ENCODE results near the gene TMEM163. TPM values are rescaled to one million over a fixed set of nuclear protein-coding genes. Genes with fewer than 3 reads are reported as not detected.
A peak's percentile ranks its signal among the peaks of the same experiment; 100 is the strongest.

The TMEM163 gene
- total RNA-seq, 1 experiment from 2014 or later: 2.5 TPM

DNA sequence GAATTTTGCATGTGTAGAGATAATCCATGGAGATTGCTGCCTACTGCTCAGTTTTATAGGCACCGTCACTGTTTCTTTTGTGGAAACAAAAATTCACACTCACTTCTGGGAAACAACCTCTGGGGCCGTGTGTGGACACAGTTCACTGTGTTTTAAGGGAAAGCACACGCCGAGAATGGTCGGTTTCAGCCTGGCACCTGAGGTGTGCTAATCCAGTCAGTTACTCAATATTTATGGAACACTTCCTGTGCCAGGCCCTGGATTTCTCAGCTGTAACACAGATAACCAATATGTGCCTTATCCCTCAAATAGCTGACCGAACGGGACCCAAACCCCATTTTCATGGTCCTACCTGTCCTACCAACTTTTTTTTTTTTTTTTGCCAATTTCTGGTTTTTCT is 285.3 kb downstream of the TMEM163 start:
- H3K36me3 Mint-ChIP-seq (ENCODE audit: insufficient read depth, unreplicated experiment): peaks cover 14% of the 10 kb centered on the region
- TF ChIP-seq, protein P1, sequence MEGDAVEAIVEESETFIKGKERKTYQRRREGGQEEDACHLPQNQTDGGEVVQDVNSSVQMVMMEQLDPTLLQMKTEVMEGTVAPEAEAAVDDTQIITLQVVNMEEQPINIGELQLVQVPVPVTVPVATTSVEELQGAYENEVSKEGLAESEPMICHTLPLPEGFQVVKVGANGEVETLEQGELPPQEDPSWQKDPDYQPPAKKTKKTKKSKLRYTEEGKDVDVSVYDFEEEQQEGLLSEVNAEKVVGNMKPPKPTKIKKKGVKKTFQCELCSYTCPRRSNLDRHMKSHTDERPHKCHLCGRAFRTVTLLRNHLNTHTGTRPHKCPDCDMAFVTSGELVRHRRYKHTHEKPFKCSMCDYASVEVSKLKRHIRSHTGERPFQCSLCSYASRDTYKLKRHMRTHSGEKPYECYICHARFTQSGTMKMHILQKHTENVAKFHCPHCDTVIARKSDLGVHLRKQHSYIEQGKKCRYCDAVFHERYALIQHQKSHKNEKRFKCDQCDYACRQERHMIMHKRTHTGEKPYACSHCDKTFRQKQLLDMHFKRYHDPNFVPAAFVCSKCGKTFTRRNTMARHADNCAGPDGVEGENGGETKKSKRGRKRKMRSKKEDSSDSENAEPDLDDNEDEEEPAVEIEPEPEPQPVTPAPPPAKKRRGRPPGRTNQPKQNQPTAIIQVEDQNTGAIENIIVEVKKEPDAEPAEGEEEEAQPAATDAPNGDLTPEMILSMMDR (IDR thresholded peaks at IDR 0.05; ENCODE audit: unreplicated experiment): no peak
- peak overlapping the region; percentile 89 for H3K27ac Mint-ChIP-seq (ENCODE audit: unreplicated experiment)
- no peaks in the 10 kb centered on the region for H3K9me3 Mint-ChIP-seq (ENCODE audit: low read depth, unreplicated experiment)
- peak overlapping the region; percentile 20 for H3K4me3 Mint-ChIP-seq (ENCODE audit: low read depth, unreplicated experiment)
- intact Hi-C loops (cut with micrococcal nuclease; ENCODE audit: unreplicated experiment): loop anchor here (5.0 kb wide), 1 partner anchor 316 kb away; no protein-coding TSS in a partner anchor
- no peaks in the 10 kb centered on the region for H3K27me3 Mint-ChIP-seq (ENCODE audit: unreplicated experiment)
- no TSS peak for BruUV-seq (replicated peaks)
- H3K4me1 Mint-ChIP-seq (ENCODE audit: low read depth, unreplicated experiment): peaks cover 51% of the 10 kb centered on the region
- DNase-seq: peak; percentile 10
- CTCF ChIA-PET: no interaction called here

DNA sequence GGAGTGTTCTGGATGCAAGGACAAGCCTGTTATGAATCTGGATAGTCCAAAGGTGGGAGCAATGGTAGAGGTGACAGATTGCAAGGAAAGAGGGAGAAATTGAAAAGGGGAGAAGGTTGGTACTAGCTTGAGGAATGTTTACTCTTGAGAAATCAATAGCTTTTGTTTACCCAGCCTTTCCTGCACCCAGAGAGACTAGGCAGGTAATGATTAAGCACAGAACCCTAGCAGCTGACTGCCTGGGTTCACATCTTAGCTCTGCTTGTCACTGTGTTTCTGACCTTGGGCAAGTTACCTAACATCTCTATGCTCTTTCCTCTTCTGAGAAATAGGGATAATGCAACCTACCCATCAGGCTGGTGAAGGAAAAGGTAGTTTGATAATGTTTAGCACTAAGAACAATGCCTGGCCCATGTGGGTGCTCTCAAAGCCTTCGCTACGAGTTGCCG is 286.3 kb downstream of the TMEM163 start:
- Mint-ChIP-seq H3K36me3 (ENCODE audit: insufficient read depth, unreplicated experiment) (peaks cover 8% of the 10 kb centered on the region), H3K4me3 (ENCODE audit: low read depth, unreplicated experiment) (peak overlapping the region; percentile 46), H3K27ac (ENCODE audit: unreplicated experiment) (peak overlapping the region; percentile 82), H3K9me3 (ENCODE audit: low read depth, unreplicated experiment) (no peaks in the 10 kb centered on the region), H3K4me1 (ENCODE audit: low read depth, unreplicated experiment) (peaks cover 51% of the 10 kb centered on the region), H3K27me3 (ENCODE audit: unreplicated experiment) (no peaks in the 10 kb centered on the region)
- TF ChIP-seq, protein P1 (IDR thresholded peaks at IDR 0.05; ENCODE audit: unreplicated experiment): no peak
- CTCF ChIA-PET: interaction anchor here (0.5 to 1.7 kb wide), 12 partner anchors 16 to 548 kb away, joined by 3 to 28 read pairs (median 4); no protein-coding TSS in a partner anchor
- BruUV-seq (replicated peaks): no TSS peak
- intact Hi-C loops (cut with micrococcal nuclease; ENCODE audit: unreplicated experiment): loop anchor here (1.0 to 5.0 kb wide), 2 partner anchors 20 to 315 kb away; no protein-coding TSS in a partner anchor
- DNase-seq: peak; percentile 66

GRCh38 chr2:134431838-134432434 is 286.9 kb downstream of the TMEM163 start:
- Mint-ChIP-seq H3K9me3 (ENCODE audit: low read depth, unreplicated experiment) (no peaks in the 10 kb centered on the region), H3K4me1 (ENCODE audit: low read depth, unreplicated experiment) (peaks cover 51% of the 10 kb centered on the region), H3K27me3 (ENCODE audit: unreplicated experiment) (no peaks in the 10 kb centered on the region), H3K27ac (ENCODE audit: unreplicated experiment) (peak overlapping the region; percentile 82), H3K36me3 (ENCODE audit: insufficient read depth, unreplicated experiment) (peaks cover 3% of the 10 kb centered on the region), H3K4me3 (ENCODE audit: low read depth, unreplicated experiment) (peak overlapping the region; percentile 46)
- TF ChIP-seq, protein P1 (IDR thresholded peaks at IDR 0.05; ENCODE audit: unreplicated experiment): no peak
- CTCF ChIA-PET: interaction anchor here (0.5 to 1.7 kb wide), 11 partner anchors 16 to 547 kb away, joined by 3 to 28 read pairs (median 3); no protein-coding TSS in a partner anchor
- BruUV-seq (replicated peaks): no TSS peak
- DNase-seq: no peak
- intact Hi-C loops (cut with micrococcal nuclease; ENCODE audit: unreplicated experiment): loop anchor here (1.0 to 5.0 kb wide), 2 partner anchors 20 to 315 kb away; no protein-coding TSS in a partner anchor

DNA sequence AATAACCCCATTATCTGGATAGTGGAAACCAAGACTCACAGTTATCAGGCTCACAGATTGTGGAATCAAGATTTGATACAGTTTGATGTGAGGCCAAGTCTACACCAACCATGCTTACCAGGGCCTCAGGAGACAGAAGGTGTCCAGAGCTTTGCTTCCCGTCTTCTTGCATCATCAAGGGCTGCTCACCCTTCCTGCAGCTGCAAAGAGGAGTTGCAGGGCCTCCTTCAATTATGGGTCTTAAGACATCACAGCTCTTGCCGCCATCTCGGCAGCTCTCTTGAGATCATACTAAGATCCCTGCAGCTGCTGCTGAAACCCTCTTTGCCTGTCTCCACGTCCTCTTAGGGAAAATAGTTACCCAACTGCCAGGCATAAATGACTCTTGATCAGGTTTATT is 288.9 kb downstream of the TMEM163 start:
- Mint-ChIP-seq H3K4me1 (ENCODE audit: low read depth, unreplicated experiment) (peaks cover 50% of the 10 kb centered on the region), H3K27ac (ENCODE audit: unreplicated experiment) (no peak overlapping the region), H3K27me3 (ENCODE audit: unreplicated experiment) (no peaks in the 10 kb centered on the region), H3K9me3 (ENCODE audit: low read depth, unreplicated experiment) (no peaks in the 10 kb centered on the region), H3K36me3 (ENCODE audit: insufficient read depth, unreplicated experiment) (peaks cover 7% of the 10 kb centered on the region), H3K4me3 (ENCODE audit: low read depth, unreplicated experiment) (no peak overlapping the region)
- DNase-seq: no peak
- BruUV-seq (replicated peaks): no TSS peak
- CTCF ChIA-PET: no interaction called here
- TF ChIP-seq, protein P1 (IDR thresholded peaks at IDR 0.05; ENCODE audit: unreplicated experiment): no peak
- intact Hi-C loops (cut with micrococcal nuclease; ENCODE audit: unreplicated experiment): loop anchor here (5.0 kb wide), 1 partner anchor 313 kb away; no protein-coding TSS in a partner anchor

Measured in Calu3 (cell line).